Retinal pigment epithelial cell (primary cell): Measurements from ENCODE around the gene CAMTA2.
A peak's percentile ranks its signal among the peaks of the same experiment; 100 is the strongest.

ENCODE experiments used
- DNase-seq: peaks from one replicate; pipeline ENCODE4 v3.0.0-alpha.2; 2010; ENCODE audit warnings: low read depth
- H3K4me3 ChIP-seq: 2 replicates; pipeline ENCODE4 v1.5.1; 2011; ENCODE audit warnings: mild to moderate bottlenecking, low read length, control low read depth, moderate library complexity
- CTCF ChIP-seq: conservative IDR thresholded peaks from 2 replicates; pipeline ENCODE4 v1.5.1; 2011; ENCODE audit warnings: low read depth, low read length, control low read depth, inconsistent platforms

CAMTA2 gene

GRCh38 chr17:4950075-4950745, 37.3 kb downstream of the CAMTA2 start:
- peak overlapping the region; percentile 45 for H3K4me3 ChIP-seq
- DNase-seq: no peak
- no peak for TF ChIP-seq CTCF

GRCh38 chr17:4949321-4950074, 38.0 kb downstream of the CAMTA2 start:
- DNase-seq: no peak
- peak overlapping the region; percentile 60 for H3K4me3 ChIP-seq
- no peak for TF ChIP-seq CTCF

DNA sequence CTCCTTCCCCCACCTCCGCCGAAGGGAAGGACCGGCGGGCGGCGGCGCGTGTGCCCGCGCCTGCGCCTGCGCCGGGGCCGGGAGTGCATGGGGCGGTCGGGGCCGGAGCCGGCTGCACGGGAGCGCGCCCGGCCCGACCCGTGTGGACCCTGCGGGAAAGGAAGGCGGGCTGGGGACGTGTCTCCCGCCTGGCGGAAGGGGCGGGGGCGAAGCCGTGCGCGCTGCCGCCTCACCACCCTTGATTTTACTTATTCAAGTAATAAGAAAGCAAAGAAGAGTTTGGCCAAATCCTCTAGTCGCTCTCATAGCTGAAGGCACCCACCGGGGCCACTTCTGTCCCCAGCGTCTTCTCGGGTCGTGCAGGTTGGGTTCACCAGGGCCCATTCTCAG, 38.5 kb downstream of the CAMTA2 start:
- no peak for DNase-seq
- TF ChIP-seq CTCF: no peak
- peak overlapping the region; percentile 93 for H3K4me3 ChIP-seq

DNA sequence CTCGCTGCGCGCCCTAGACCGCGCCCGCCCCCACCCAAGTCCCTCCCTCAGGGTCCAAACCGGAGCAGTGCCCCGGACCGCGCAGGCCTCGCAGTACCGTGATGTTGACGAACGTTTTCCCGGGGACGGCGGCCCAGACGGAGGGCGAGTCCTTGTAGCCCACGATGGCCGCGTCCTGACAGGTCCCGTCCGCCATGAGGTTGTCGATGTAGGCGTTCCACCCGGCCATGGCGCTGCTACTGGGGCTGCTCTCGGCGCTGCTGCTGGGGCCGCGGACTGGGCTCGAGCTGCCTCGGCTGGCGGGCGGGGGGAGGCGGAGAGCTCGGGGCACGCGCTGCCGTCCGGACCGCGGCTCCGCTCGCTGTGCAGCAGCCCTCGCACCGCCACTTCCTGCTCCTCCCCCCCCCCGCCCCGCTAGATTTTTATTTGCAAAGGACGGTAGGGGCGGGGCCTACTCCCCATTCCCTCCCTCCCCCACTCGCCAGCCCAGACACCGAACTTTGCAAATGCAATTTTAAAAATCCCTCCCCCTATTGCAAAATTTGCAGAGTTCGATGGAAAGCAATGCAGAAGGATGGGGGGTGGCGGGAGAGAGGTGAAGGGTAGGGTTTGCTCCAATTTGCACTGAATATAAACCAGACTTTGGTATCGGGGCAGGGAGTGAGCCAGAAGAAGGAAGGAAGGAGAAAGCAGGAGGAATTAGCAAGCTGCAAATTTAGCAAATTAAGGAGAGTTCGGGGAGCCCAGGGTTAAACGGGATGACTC, 39.1 kb downstream of the CAMTA2 start, which contains the start of gene PFN1:
Gene PFN1, minus strand, starts transcription at position 365 of the 765 bp plus-strand sequence. Its CDS starts 136 bp downstream, at position 229.
- peak within 1 kb of the TSS; percentile 93 for H3K4me3 ChIP-seq
- peak; percentile 63 for DNase-seq
- no peak for TF ChIP-seq CTCF

DNA sequence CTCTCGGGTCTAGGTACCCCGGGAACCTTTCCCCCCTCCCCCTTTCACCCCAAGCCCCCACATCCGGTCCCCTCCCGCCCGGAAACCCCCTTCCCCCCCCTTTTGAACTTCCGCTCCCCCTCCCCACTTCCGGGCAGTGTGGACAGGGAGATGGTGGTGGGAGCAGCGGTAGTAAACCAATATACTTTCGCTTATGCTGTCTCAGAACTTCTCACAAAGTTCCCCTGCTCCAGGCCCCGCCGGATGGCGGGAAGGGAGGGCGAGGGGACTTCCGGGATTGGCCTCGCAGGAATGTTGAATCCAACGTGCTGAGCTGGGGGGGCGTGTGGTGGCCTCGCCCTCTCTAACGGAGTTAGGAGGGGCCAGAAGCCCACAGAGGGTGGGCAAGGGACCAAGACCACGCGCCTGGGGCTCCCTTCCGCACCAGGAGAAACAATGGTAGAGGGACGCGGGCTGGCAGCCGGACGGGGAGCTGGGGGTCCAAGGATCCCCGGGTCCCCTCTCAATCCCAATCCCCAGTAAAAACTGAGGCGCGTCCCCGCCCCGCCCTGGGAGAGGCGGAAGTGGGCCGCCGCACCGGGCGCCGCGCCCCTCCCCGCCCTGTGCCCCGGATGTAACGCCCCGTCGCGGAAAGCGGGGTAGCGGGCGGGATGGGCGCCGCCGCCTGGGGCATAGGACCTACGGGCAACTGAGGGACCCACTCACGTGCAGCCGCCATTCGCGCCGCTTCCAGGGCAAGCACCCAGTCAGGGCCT, 39.9 kb downstream of the CAMTA2 start:
- DNase-seq: no peak
- TF ChIP-seq CTCF: no peak
- peak overlapping the region; percentile 93 for H3K4me3 ChIP-seq

DNA sequence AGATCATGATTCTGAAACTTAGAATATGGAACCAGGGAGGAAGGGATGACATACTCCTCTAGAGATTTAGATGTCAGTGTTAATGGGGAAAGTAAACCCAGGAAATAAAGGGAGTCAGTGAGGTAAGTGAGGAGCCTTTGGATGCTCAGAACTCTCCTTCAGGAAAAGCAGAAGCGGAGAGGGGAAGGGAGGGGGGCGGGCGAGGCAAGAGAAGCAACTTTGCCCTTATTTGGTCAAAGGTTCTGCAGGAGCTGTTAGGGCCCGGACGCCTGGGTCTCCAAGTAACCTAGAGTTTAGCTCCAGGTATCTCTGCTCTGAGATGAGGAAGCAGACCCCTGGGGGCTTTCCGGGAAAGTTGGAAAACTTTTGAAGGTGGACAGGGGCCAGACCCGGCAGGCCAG, 40.5 kb downstream of the CAMTA2 start:
- DNase-seq: no peak
- TF ChIP-seq CTCF: no peak
- peak overlapping the region; percentile 93 for H3K4me3 ChIP-seq
